CD8-positive, alpha-beta memory T cell (primary cell): ENCODE measurements around the gene RGS9BP. TPM values are rescaled to one million over a fixed set of nuclear protein-coding genes. Genes with fewer than 3 reads are reported as not detected.

Experiments
- CTCF ChIA-PET: fragments of 350-600 bp; sonication (Branson Sonifier 250); formaldehyde crosslinking; loops from one replicate; lab custom pipeline; 2021; ENCODE audit warnings: antibody characterized with exemption; lab: Charles Lee
- POLR2A ChIA-PET: fragments of 350-600 bp; sonication (Branson Sonifier 250); formaldehyde crosslinking; loops from one replicate; lab custom pipeline; 2021; ENCODE audit warnings: antibody characterized with exemption; lab: Charles Lee
- DNase-seq, 5 donors: peaks; one replicate each; pipeline versions ENCODE4 v3.0.0 to v3.0.0-alpha.2; 2020 to 2022; ENCODE audit warnings: mixed read lengths in 1 of 5
- H3K27ac ChIP-seq: one replicate; pipeline ENCODE4 v1.7.0; 2013; ENCODE audit warnings: low read depth, mild to moderate bottlenecking, low read length, moderate library complexity
- H3K27me3 ChIP-seq: 2 replicates; pipeline ENCODE4 v1.7.0; 2013; ENCODE audit warnings: low read length, mild to moderate bottlenecking; ENCODE audit not compliant: insufficient read depth, poor library complexity, severe bottlenecking
- H3K36me3 ChIP-seq: 2 replicates; pipeline ENCODE4 v1.7.0; 2013; ENCODE audit warnings: mild to moderate bottlenecking, low read length, moderate library complexity; ENCODE audit not compliant: insufficient read depth
- H3K4me1 ChIP-seq: 2 replicates; pipeline ENCODE4 v1.7.0; 2013; ENCODE audit warnings: mild to moderate bottlenecking, low read length, moderate library complexity; ENCODE audit not compliant: insufficient read depth
- H3K4me3 ChIP-seq: 2 replicates; pipeline ENCODE4 v1.7.0; 2013; ENCODE audit warnings: mild to moderate bottlenecking, low read length
- H3K9me3 ChIP-seq: 2 replicates; pipeline ENCODE4 v1.7.0; 2013; ENCODE audit warnings: mild to moderate bottlenecking, low read length
- H3K27ac Mint-ChIP-seq, 8 donors: one replicate each; pipeline ENCODE4 v1.8.0; 2020 to 2021; ENCODE audit warnings: mixed read lengths in 8 of 8, mild to moderate bottlenecking in 6 of 8, inconsistent platforms in 3 of 8, moderate library complexity in 3 of 8
- H3K27me3 Mint-ChIP-seq, 2 donors: one replicate each; pipeline ENCODE4 v1.8.0; 2020 to 2021; ENCODE audit warnings: mixed read lengths in 2 of 2, mild to moderate bottlenecking in 1 of 2, moderate library complexity in 1 of 2
- H3K36me3 Mint-ChIP-seq, 3 donors: one replicate each; pipeline ENCODE4 v1.8.0; 2020 to 2021; ENCODE audit warnings: mixed read lengths in 3 of 3, inconsistent platforms in 1 of 3, mild to moderate bottlenecking in 1 of 3
- H3K4me1 Mint-ChIP-seq, 3 donors: one replicate each; pipeline ENCODE4 v1.8.0; 2020 to 2021; ENCODE audit warnings: mixed read lengths in 3 of 3, inconsistent platforms in 1 of 3, mild to moderate bottlenecking in 1 of 3
- H3K4me3 Mint-ChIP-seq, 7 donors: one replicate each; pipeline ENCODE4 v1.8.0; 2020 to 2021; ENCODE audit warnings: mixed read lengths in 7 of 7, mild to moderate bottlenecking in 6 of 7, moderate library complexity in 4 of 7, inconsistent platforms in 2 of 7
- H3K9me3 Mint-ChIP-seq, 5 donors: one replicate each; pipeline ENCODE4 v1.8.0; 2020 to 2022; ENCODE audit warnings: mixed read lengths in 5 of 5, mild to moderate bottlenecking in 3 of 5, moderate library complexity in 2 of 5, inconsistent platforms in 1 of 5
- polyA plus RNA-seq: library from polyadenylated mRNA; unstranded; fragments of 300-500 nt; fragmentation: Illumina TruSeq; gene quantifications from one replicate; pipeline ENCODE4 v1.2.3, GENCODE V29; 2021
- total RNA-seq, 2 experiments: library from RNA; stranded (reverse); gene quantifications; one replicate each; pipeline ENCODE4 v1.2.3, GENCODE V29; 2021

RGS9BP gene
- total and polyA plus RNA-seq, 3 experiments from 2014 or later = 0.12 to 0.20 (median 0.15) TPM

- CTCF ChIA-PET = interaction anchor here (1.6 kb wide), 1 partner anchor 78 kb away, joined by 5 read pairs; no protein-coding TSS in a partner anchor
- Mint-ChIP-seq H3K27me3 (peaks cover 8 to 13% of the 10 kb centered on the region in 2 donors), H3K4me3 (peak overlapping the region; percentile 5 to 84 (median 72)), H3K27ac (no peak overlapping the region), H3K4me1 (peaks cover 23 to 31% (median 24%) of the 10 kb centered on the region in 3 donors), H3K9me3 (no peaks in the 10 kb centered on the region), H3K36me3 (peaks cover 0 to 7% (median 0%) of the 10 kb centered on the region in 3 donors)
- peaks cover 8% of the 10 kb centered on the region for H3K27me3 ChIP-seq
- H3K4me3 ChIP-seq = no peak overlapping the region
- no peaks in the 10 kb centered on the region for H3K9me3 ChIP-seq
- no peak for DNase-seq
- peaks cover 17% of the 10 kb centered on the region for H3K4me1 ChIP-seq
- H3K27ac ChIP-seq = no peak overlapping the region
- no peaks in the 10 kb centered on the region for H3K36me3 ChIP-seq
- POLR2A ChIA-PET = interaction anchor here (1.6 kb wide), 1 partner anchor 14 kb away, joined by 4 read pairs; the partner anchor contains the start of gene NUDT19
Observed at GRCh38 chr19:32677657-32678056, 2.0 kb downstream of the RGS9BP start.

- POLR2A ChIA-PET = interaction anchor here (1.5 kb wide), 1 partner anchor 10 kb away, joined by 4 read pairs; the partner anchor contains the start of gene NUDT19
- H3K27me3 ChIP-seq = peaks cover 8% of the 10 kb centered on the region
- no peaks in the 10 kb centered on the region for H3K36me3 ChIP-seq
- H3K4me1 ChIP-seq = no peaks in the 10 kb centered on the region
- peaks cover 8 to 13% of the 10 kb centered on the region in 2 donors for H3K27me3 Mint-ChIP-seq
- DNase-seq = no peak
- no peak overlapping the region for H3K4me3 Mint-ChIP-seq
- CTCF ChIA-PET = interaction anchor here (1.5 kb wide), 1 partner anchor 11 kb away, joined by 4 read pairs; the partner anchor contains the start of gene NUDT19
- H3K27ac Mint-ChIP-seq = no peak overlapping the region
- H3K4me1 Mint-ChIP-seq = peaks cover 6 to 9% (median 7%) of the 10 kb centered on the region in 3 donors
- H3K9me3 Mint-ChIP-seq = no peaks in the 10 kb centered on the region
- H3K9me3 ChIP-seq = no peaks in the 10 kb centered on the region
- H3K27ac ChIP-seq = no peak overlapping the region
- no peak overlapping the region for H3K4me3 ChIP-seq
- peaks cover 0 to 2% (median 0%) of the 10 kb centered on the region in 3 donors for H3K36me3 Mint-ChIP-seq
Observed at GRCh38 chr19:32680986-32681385, 5.3 kb downstream of the RGS9BP start.

GRCh38 chr19:32682317-32682716 is 6.7 kb downstream of the RGS9BP start:
- POLR2A ChIA-PET = interaction anchor here (1.5 kb wide), 1 partner anchor 9 kb away, joined by 4 read pairs; the partner anchor contains the start of gene NUDT19

GRCh38 chr19:32686847-32687475 is 11.3 kb downstream of the RGS9BP start:
- H3K36me3 Mint-ChIP-seq = peaks cover 0 to 2% (median 2%) of the 10 kb centered on the region in 3 donors

More at GRCh38 chr19:32682317-32682716, 6.7 kb downstream of the RGS9BP start:
- Mint-ChIP-seq H3K27ac (no peak overlapping the region), H3K4me1 (peaks cover 2 to 4% (median 4%) of the 10 kb centered on the region in 3 donors), H3K4me3 (no peak overlapping the region), H3K36me3 (peaks cover 0 to 2% (median 0%) of the 10 kb centered on the region in 3 donors), H3K27me3 (peaks cover 2 to 8% of the 10 kb centered on the region in 2 donors), H3K9me3 (no peaks in the 10 kb centered on the region)
- Histone ChIP-seq H3K27me3 (no peaks in the 10 kb centered on the region), H3K36me3 (no peaks in the 10 kb centered on the region), H3K4me3 (no peak overlapping the region), H3K4me1 (no peaks in the 10 kb centered on the region), H3K27ac (no peak overlapping the region), H3K9me3 (no peaks in the 10 kb centered on the region)
- CTCF ChIA-PET = interaction anchor here (1.1 to 1.6 kb wide), 2 partner anchors 9 to 23 kb away, joined by 3 to 5 read pairs; partner anchors contain the start of gene NUDT19
- DNase-seq = no peak

GRCh38 chr19:32687681-32688080 is 12.0 kb downstream of the RGS9BP start:
- Histone ChIP-seq H3K4me1 (peaks cover 19% of the 10 kb centered on the region), H3K36me3 (no peaks in the 10 kb centered on the region), H3K9me3 (no peaks in the 10 kb centered on the region), H3K27ac (no peak overlapping the region), H3K27me3 (no peaks in the 10 kb centered on the region), H3K4me3 (no peak overlapping the region)
- H3K9me3 Mint-ChIP-seq = no peaks in the 10 kb centered on the region
- CTCF ChIA-PET = no interaction called here
- POLR2A ChIA-PET = interaction anchor here (1.0 kb wide), 1 partner anchor 13 kb away, joined by 3 read pairs; the partner anchor contains the start of gene ANKRD27
- H3K27ac Mint-ChIP-seq = no peak overlapping the region
- peaks cover 0 to 3% (median 2%) of the 10 kb centered on the region in 3 donors for H3K36me3 Mint-ChIP-seq
- no peak for DNase-seq
- peaks cover 13 to 21% (median 15%) of the 10 kb centered on the region in 3 donors for H3K4me1 Mint-ChIP-seq
- no peak overlapping the region for H3K4me3 Mint-ChIP-seq
- no peaks in the 10 kb centered on the region for H3K27me3 Mint-ChIP-seq

More at GRCh38 chr19:32686847-32687475, 11.3 kb downstream of the RGS9BP start:
- H3K27ac Mint-ChIP-seq = no peak overlapping the region
- H3K9me3 Mint-ChIP-seq = no peaks in the 10 kb centered on the region
- H3K4me1 Mint-ChIP-seq = peaks cover 12 to 20% (median 13%) of the 10 kb centered on the region in 3 donors
- H3K36me3 ChIP-seq = no peaks in the 10 kb centered on the region
- no peak overlapping the region for H3K27ac ChIP-seq
- no peaks in the 10 kb centered on the region for H3K27me3 ChIP-seq
- ChIA-PET POLR2A (no interaction called here), CTCF (interaction anchor here (1.1 kb wide), 1 partner anchor 10 kb away, joined by 3 read pairs; no protein-coding TSS in a partner anchor)
- peak overlapping the region in 1 of 7 donors; percentile 41 for H3K4me3 Mint-ChIP-seq
- H3K27me3 Mint-ChIP-seq = no peaks in the 10 kb centered on the region
- H3K4me1 ChIP-seq = peaks cover 18% of the 10 kb centered on the region
- no peak overlapping the region for H3K4me3 ChIP-seq
- no peak for DNase-seq
- no peaks in the 10 kb centered on the region for H3K9me3 ChIP-seq

GRCh38 chr19:32688311-32688710 is 12.7 kb downstream of the RGS9BP start:
- POLR2A ChIA-PET = interaction anchor here (1.0 kb wide), 1 partner anchor 13 kb away, joined by 3 read pairs; the partner anchor contains the start of gene ANKRD27
- H3K36me3 ChIP-seq = no peaks in the 10 kb centered on the region
- Mint-ChIP-seq H3K36me3 (peaks cover 0 to 9% (median 3%) of the 10 kb centered on the region in 3 donors), H3K27ac (no peak overlapping the region), H3K4me3 (no peak overlapping the region), H3K9me3 (no peaks in the 10 kb centered on the region), H3K4me1 (peaks cover 19 to 27% (median 21%) of the 10 kb centered on the region in 3 donors), H3K27me3 (no peaks in the 10 kb centered on the region)
- no peaks in the 10 kb centered on the region for H3K9me3 ChIP-seq
- no peak overlapping the region for H3K27ac ChIP-seq
- peaks cover 25% of the 10 kb centered on the region for H3K4me1 ChIP-seq
- DNase-seq = no peak
- H3K4me3 ChIP-seq = no peak overlapping the region
- H3K27me3 ChIP-seq = no peaks in the 10 kb centered on the region
- CTCF ChIA-PET = no interaction called here

GRCh38 chr19:32691291-32691951 is 15.8 kb downstream of the RGS9BP start, which contains the start of gene NUDT19:
NUDT19 (plus strand) TSS chr19:32691821; CDS start chr19:32691961, 140 bp downstream.
- H3K4me1 Mint-ChIP-seq = peaks cover 47 to 57% (median 52%) of the 10 kb centered on the region in 3 donors
- no peaks in the 10 kb centered on the region for H3K36me3 ChIP-seq
- ChIA-PET CTCF (interaction anchor here (0.6 to 1.4 kb wide), 4 partner anchors 9 to 96 kb away, joined by 3 to 5 read pairs (median 4); no protein-coding TSS in a partner anchor), POLR2A (interaction anchor here (0.8 to 1.4 kb wide), 4 partner anchors 10 to 485 kb away, joined by 4 to 25 read pairs (median 5); partner anchors contain the start of genes ANKRD27 and RGS9BP)
- peaks cover 0 to 30% (median 3%) of the 10 kb centered on the region in 3 donors for H3K36me3 Mint-ChIP-seq
- peak within 1 kb of the TSS; percentile 87 to 100 (median 97) for H3K27ac Mint-ChIP-seq
- DNase-seq = peak; percentile 50 to 85 (median 67)
- no peaks in the 10 kb centered on the region for H3K27me3 ChIP-seq
- H3K4me3 ChIP-seq = peak within 1 kb of the TSS; percentile 76
- H3K4me1 ChIP-seq = peaks cover 42% of the 10 kb centered on the region
- no peaks in the 10 kb centered on the region for H3K9me3 Mint-ChIP-seq
- no peaks in the 10 kb centered on the region for H3K27me3 Mint-ChIP-seq
- H3K9me3 ChIP-seq = no peaks in the 10 kb centered on the region
- peak within 1 kb of the TSS; percentile 77 for H3K27ac ChIP-seq
- peak within 1 kb of the TSS; percentile 88 to 97 (median 95) for H3K4me3 Mint-ChIP-seq
